GM21360 (cell line): ENCODE data around the gene FOSL2.

Source experiments
- ATAC-seq: cut with Tn5 transposase; IDR thresholded peaks from one replicate; pipeline ENCODE4 v1.9.1; 2021; ENCODE audit warnings: mild to moderate bottlenecking, moderate library complexity; ENCODE audit not compliant: unreplicated experiment

The FOSL2 gene

DNA sequence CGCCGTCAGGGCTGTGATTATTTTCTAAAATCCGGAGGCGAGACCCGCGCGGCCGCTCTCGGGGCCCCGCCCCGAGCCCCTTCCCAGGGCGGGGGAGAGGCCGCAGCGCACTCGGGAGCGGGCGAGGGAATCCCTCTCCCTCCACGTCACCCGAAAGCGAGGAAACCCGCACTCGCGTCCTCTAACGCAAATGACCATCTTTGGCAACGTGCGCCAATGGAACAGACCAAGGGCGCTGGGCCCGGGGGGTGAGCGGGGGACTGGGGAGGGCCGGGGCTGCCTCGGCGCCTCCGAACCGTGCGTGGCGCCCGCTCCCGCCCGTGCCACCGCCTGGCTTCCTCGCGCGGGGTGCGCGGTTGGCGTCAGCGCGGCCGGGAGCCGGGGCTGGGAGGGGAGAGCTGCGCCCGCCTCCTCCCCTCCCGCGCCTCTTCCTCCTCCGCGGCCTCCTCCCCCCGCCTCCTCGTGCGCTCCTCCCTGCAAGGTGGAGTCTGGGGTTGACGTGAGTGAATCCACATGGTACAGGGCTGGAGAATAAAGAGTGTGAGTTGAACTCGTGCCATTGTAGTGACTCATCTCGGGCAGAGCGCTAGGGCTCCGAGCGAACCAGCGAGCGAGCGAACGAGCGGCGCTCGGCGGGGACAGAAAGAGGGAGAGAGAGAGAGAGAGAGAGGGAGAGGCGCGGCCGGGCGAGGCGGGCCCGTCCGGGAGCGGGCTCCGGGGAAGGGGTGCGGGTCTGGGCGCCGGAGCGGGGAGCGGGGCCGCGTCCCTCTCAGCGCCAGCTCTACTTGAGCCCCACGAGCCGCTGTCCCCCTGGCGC, at the start of gene FOSL2:
Gene FOSL2, plus strand, starts transcription at position 562 of the 817 bp plus-strand sequence. CDS start 863 bp downstream, outside the sequence.
- peak; percentile 72 for ATAC-seq

GRCh38 chr2:28343184-28343942, 49.3 kb upstream of the FOSL2 start:
- no peak for ATAC-seq

DNA sequence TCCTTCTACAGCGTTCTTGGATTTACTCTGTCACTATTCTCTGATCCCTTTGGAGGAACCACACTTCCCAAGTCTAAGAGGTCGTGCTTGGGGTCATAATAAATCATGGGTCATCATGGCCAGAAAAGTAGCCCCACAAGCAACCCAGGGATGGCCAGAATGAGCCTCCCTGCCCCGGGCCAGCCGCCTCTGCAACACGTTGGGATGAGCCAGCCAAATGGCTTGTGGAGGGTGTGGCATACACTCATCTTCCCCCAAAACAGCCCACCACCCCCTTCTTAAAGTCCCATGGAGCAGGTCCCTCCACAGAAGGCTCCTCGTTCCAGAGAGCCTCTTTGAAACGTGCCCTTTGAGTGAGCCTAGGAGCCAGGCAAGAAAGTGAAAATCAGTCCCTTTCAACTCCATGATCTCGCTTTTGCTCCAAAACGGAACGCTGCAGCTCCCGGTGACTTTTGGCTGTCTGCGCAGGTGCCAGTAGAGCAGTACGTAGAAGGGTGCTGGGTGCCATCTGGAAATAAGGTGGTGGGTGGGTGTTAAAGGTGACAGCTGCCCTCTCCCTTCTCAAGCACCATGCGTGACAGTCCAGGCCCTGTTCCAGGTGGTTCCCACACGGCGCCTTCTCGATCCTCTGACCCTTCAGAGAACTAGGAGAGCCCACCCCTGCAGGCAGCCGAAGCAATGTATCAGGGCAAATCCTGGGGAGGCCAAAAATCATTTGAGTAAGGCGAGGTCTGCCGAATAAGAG, 48.5 kb upstream of the FOSL2 start:
- no peak for ATAC-seq

DNA sequence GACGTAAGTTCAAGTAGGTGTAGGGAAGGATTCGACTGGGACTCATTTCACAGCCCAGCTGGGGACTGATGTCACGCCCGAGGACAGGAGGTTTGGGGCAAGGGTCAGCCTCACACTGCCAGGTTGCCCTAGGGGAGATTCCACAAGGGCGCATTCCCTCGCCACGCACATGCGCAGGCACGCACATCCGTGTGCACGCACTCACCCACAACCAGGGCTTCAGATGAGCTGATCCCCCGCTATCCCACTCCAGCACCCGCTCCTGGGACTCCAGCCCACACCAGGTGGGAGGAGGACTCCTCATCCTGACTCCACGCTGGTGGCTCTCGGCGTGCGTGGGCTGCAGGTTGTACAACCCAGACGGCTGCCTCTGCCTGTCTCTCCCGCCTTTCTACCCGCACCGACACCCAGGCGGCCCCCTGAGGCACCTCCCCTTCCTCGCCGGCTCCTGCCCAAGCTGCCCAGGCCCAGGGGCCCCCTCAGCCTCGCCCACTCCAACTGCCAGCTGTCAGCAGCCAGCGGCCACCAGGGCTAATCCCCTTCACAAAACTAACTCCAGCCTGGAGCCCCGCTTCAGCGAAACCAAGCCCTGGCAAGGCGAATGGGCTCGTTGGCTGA, 47.8 kb upstream of the FOSL2 start:
- no peak for ATAC-seq

GRCh38 chr2:28345619-28346018, 47.0 kb upstream of the FOSL2 start:
- no peak for ATAC-seq

DNA sequence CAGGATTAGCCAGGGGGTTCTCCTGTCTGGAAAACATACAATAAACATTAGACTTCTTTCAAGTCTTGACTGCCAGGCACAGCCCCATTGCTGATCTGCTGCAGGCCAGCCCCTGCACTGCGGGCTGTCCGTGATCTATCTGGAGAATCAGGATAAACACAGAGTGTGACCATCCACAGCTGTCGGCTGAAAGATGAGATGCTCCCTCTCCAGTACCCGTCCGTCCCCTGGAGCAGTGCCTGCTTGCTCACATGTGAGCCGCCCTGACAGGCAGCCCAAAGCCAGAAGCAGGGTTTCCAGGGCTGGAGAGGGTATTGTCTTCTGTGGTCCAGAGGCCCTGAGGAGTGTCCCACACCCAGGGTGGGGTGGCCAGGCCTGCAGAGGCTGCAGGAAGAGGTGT, 46.1 kb upstream of the FOSL2 start:
- no peak for ATAC-seq

DNA sequence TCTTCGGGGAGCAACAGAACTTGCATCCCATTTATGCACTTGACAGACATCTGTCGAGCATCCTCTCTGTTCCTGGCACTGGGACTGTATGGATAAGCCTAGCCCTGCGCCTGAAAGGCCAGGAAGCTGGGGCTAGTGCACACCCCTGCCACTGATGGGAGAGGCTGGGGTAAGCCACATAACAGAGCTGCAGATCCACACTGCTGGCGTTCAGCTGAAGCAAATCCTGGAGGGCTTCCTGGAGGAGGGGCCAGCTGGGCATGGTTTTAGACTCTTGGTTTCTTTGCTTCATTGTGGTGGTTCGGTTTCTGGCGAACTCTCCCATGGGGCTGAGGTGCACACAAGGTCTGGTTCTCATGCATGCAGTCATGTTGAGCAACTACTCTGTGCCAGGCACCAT, 45.5 kb upstream of the FOSL2 start:
- ATAC-seq, result no peak

DNA sequence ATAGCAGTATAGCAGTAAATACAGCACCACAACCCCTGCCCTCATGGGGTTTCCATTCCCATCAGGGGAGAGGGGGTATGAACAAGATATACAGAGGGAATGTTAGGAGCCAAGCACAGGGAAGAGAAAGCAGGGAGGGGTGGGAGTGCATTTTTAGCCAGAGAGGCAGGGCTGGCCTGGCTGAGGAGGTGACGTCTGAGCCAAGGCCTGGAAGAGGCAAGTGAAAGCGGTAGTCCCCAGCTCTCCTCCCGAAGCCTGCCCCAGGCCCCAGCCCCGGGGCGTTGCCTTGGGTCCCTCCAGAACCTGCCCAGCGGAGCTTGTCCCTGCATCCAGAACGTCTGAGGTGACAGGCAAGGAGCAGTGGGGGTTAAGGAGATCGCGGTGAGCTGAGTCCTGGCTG, 45.1 kb upstream of the FOSL2 start:
- ATAC-seq, result no peak

DNA sequence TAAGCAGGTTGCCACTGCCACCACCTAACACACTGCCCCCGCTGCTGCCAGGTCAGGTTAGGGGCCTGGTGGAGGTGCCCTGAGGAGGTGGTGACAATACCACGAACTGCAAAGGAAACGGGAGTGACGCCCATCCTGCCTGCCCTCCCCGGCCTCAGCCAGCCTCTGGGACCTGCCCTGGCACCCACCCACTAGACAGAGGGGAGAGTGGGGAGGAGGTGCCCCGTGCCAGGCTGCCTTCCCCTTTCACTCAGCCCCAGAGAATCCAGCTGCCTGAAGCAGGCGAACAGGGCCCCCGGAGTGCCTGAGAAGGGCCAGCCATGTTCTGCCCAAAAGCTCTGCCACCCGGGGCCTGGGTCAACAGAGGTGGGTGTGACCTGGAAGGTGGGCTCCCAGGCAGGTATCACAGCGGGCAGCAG, 44.5 kb upstream of the FOSL2 start:
- ATAC-seq, result no peak

DNA sequence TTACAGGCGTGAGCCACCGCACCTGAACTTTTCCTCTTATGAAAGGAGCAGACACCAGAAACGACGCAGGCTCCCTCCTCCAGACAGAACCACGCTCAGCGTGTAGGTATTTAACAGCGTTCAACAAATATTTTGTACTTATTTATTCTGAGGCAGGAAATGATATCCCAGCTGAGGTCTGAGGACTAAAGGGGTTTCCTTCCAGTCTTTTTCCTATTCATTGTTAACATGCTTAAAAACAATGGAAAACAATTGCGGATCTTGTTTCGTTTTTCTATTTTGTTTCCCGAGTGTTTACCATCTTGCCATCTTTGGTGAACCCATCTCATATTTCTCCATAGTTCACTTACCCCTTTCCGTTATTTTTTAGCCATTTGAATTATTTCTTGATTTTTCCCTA, 43.7 kb upstream of the FOSL2 start:
- no peak for ATAC-seq

- ATAC-seq, result no peak
Measured at GRCh38 chr2:28349546-28350165, 43.0 kb upstream of the FOSL2 start.

GRCh38 chr2:28350196-28350595, 42.5 kb upstream of the FOSL2 start:
- ATAC-seq, result no peak

GRCh38 chr2:28350791-28351285, 41.8 kb upstream of the FOSL2 start:
- ATAC-seq, result no peak

DNA sequence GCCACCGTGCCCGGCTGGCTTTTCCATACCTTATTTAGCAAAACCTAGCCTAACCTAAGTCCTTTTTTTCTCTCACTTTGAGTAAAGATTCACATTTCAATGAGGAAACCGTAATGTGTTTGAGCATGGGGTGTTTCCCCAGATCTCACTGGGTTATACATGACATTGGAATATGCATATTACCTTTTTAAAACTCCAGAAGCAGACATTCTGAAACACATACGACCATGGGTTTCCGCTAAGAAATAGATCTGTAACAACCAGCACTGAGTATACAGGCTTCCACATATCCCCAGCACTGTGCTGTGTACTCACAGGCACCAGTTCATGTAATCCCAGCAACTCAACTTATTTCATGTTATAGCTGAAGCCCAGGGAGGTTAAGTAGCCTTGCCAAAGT, 41.0 kb upstream of the FOSL2 start:
- ATAC-seq, result no peak

GRCh38 chr2:28352104-28352503, 40.6 kb upstream of the FOSL2 start:
- ATAC-seq, result no peak

DNA sequence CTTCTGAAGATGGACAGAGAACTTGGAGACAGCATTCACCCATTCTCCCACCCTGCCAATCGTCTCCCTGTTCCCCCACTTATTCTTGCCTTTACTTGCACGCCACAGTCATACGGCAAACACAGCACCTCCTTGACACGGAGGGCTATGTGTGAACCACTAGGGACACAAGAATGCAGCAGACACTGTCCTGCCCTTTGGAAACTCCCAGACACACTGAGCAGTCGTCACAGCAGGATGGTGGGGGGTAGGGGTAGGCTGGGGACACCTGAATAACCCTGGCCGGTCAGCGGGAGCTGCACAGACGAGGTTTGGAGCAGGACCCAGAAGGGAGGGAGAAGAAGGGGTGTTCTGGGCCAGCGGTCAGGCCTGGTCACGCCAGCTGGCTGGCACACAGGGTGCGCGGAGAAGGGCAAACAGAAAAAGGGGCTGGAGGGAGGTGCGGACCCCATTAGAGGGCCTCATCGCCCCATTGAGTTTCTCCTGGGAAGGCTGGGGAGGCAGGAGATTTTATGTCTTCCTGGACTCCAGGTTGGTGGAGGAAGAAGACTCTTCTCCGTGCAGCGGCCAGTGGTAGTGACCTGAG, 40.0 kb upstream of the FOSL2 start:
- no peak for ATAC-seq

DNA sequence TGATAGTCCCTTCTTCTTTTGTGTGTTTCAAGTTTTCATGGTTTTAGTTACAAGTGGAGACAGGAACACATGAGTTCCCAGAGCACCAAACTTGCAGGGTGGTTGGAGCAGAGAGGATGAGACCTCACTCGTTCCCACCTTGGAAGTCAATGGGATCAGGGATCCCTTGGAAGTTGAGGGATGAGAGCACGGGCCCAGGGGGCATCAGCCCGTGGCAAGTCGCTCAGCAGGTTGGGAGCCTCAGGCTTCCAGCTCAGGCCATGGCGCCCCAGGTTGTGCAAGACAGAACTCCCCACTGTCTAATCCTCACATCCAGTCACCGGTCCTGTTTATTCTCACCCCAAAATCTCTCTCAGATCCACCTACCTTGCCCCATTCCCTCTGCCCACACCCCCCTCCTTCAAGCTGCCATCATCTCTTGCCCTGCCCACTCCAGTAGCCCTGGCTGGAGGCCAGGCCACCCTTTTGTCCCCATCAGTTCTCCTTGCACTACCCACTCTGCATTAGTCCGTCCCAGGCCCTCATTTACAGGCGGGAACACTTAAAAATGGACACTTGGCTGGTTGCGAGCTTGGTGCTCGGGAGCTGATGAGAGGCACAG, 37.6 kb upstream of the FOSL2 start:
- no peak for ATAC-seq

GRCh38 chr2:28355521-28356094, 37.0 kb upstream of the FOSL2 start:
- ATAC-seq, result no peak
